Sigmoid colon (tissue), 7 donors: ENCODE results near the gene PIP4K2C. TPM values are rescaled to one million over a fixed set of nuclear protein-coding genes. Genes with fewer than 3 reads are reported as not detected.

Source experiments
- DNase-seq: peaks from one replicate; pipeline ENCODE4 v3.0.0-alpha.2; 2019
- H3K27ac ChIP-seq, 4 donors: fragments of 200-600 bp; sonication (generic); one replicate each; pipeline ENCODE4 v1.5.1; 2016 to 2019; ENCODE audit warnings: mild to moderate bottlenecking in 1 of 4
- H3K27me3 ChIP-seq, 3 donors: fragments of 200-600 bp; sonication (generic); one replicate each; pipeline ENCODE4 v1.5.1; 2019; ENCODE audit warnings: mild to moderate bottlenecking in 1 of 3
- H3K36me3 ChIP-seq, 4 donors: fragments of 200-600 bp; sonication (generic); one replicate each; pipeline ENCODE4 v1.5.1; 2016 to 2019
- H3K4me1 ChIP-seq, 4 donors: fragments of 200-600 bp; sonication (generic); one replicate each; pipeline ENCODE4 v1.5.1; 2017 to 2019
- H3K4me3 ChIP-seq, 4 donors: fragments of 200-600 bp; sonication (generic); one replicate each; pipeline ENCODE4 v1.5.1; 2017 to 2019; ENCODE audit warnings: mild to moderate bottlenecking in 2 of 4, moderate library complexity in 1 of 4
- H3K9me3 ChIP-seq, 4 donors: fragments of 200-600 bp in 3 of 4; sonication (generic) in 3 of 4; one replicate each; pipeline versions ENCODE4 v1.5.1 to v1.6.1; 2013 to 2019
- EP300 ChIP-seq, 4 donors: sonication (generic); formaldehyde crosslinking; IDR thresholded peaks; one replicate each; pipeline ENCODE4 v1.6.1; 2017; ENCODE audit warnings: antibody characterized with exemption in 4 of 4
- POLR2A ChIP-seq, 2 donors: fragments of 450-650 bp; IDR thresholded peaks; one replicate each; pipeline ENCODE4 v1.6.1; 2016; ENCODE audit warnings: antibody characterized with exemption in 2 of 2, mild to moderate bottlenecking in 2 of 2, moderate library complexity in 2 of 2
- POLR2AphosphoS5 ChIP-seq, 4 donors: sonication (generic); formaldehyde crosslinking; IDR thresholded peaks; one replicate each; pipeline ENCODE4 v1.6.1; 2017; ENCODE audit warnings: antibody characterized with exemption in 4 of 4
- WGBS, 2 donors: extraction: QIAGEN DNeasy Blood & Tissue Kit; methylation state at CpG; one replicate each; pipeline ENCODE4 v1.1.7; 2013; 5-methylcytosine and 5-hydroxymethylcytosine counted together
- intact Hi-C: fragments of 100-400 bp; cut with DNase I; formaldehyde crosslinking; loops from one replicate; pipeline ENCODE4 v1.15.1; 2023
- polyA plus RNA-seq, 3 donors: library from polyadenylated mRNA; stranded (reverse); fragments of 200-250 nt; gene quantifications; one replicate each; pipeline ENCODE4 v1.2.3, GENCODE V29; 2013
- total RNA-seq, 4 donors: library from RNA; depleted of rRNA; stranded (reverse); fragments of >200 nt; gene quantifications; one replicate each; pipeline ENCODE4 v1.1.0, GENCODE V29; 2016
- TF ChIP-seq, protein P1 (sequence below), 4 experiments: fragments of 450-650 bp in 3 of 4; fragments of 200-600 bp in 1 of 4; IDR thresholded peaks; one replicate each; pipeline ENCODE4 v1.5.1; 2016 to 2019; ENCODE audit warnings: antibody characterized with exemption in 4 of 4, mild to moderate bottlenecking in 3 of 4, moderate library complexity in 2 of 4
- donor health status: healthy with polysubstance abuse.
- donor health status: Bipolar disorder and iron deficiency.
- donor health status: healthy.

PIP4K2C gene
- total and polyA plus RNA-seq, 7 donors: 13.3 to 30.5 (median 21.0) TPM

DNA sequence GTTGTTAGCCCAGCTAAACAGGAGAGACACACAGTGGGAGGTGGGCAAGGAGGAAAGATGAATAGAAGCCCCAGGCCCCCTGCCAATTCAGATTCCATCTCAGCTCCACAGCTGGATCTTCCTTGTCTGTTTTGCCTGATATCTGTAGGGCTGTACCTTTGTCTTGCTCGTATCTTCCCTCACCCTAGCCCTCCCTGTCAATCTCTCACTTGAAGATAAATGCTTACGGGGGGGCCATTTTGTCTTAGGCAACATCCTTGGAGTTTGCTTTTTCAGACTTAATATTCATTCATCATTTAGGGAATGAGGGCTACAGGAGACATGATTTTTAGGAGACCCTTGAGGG, 38.7 kb upstream of the PIP4K2C start:
- no peak overlapping the region for H3K4me3 ChIP-seq
- peaks cover 0 to 14% (median 13%) of the 10 kb centered on the region in 4 donors for H3K4me1 ChIP-seq
- H3K27me3 ChIP-seq: peaks cover 5 to 23% (median 22%) of the 10 kb centered on the region in 3 donors
- H3K36me3 ChIP-seq: no peaks in the 10 kb centered on the region
- DNase-seq: no peak
- H3K9me3 ChIP-seq: no peaks in the 10 kb centered on the region
- TF ChIP-seq POLR2A (IDR thresholded peaks at IDR 0.05): no peak
- TF ChIP-seq, protein P1, sequence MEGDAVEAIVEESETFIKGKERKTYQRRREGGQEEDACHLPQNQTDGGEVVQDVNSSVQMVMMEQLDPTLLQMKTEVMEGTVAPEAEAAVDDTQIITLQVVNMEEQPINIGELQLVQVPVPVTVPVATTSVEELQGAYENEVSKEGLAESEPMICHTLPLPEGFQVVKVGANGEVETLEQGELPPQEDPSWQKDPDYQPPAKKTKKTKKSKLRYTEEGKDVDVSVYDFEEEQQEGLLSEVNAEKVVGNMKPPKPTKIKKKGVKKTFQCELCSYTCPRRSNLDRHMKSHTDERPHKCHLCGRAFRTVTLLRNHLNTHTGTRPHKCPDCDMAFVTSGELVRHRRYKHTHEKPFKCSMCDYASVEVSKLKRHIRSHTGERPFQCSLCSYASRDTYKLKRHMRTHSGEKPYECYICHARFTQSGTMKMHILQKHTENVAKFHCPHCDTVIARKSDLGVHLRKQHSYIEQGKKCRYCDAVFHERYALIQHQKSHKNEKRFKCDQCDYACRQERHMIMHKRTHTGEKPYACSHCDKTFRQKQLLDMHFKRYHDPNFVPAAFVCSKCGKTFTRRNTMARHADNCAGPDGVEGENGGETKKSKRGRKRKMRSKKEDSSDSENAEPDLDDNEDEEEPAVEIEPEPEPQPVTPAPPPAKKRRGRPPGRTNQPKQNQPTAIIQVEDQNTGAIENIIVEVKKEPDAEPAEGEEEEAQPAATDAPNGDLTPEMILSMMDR (IDR thresholded peaks at IDR 0.05): no peak
- TF ChIP-seq POLR2AphosphoS5 (IDR thresholded peaks at IDR 0.05): no peak
- no peak for TF ChIP-seq EP300 (IDR thresholded peaks at IDR 0.05)
- 75 to 84% methylated on average over 2 of the region's 2 CpGs for whole genome bisulfite sequencing, 2 donors
- no peak overlapping the region for H3K27ac ChIP-seq
- intact Hi-C loops: no loop called here

DNA sequence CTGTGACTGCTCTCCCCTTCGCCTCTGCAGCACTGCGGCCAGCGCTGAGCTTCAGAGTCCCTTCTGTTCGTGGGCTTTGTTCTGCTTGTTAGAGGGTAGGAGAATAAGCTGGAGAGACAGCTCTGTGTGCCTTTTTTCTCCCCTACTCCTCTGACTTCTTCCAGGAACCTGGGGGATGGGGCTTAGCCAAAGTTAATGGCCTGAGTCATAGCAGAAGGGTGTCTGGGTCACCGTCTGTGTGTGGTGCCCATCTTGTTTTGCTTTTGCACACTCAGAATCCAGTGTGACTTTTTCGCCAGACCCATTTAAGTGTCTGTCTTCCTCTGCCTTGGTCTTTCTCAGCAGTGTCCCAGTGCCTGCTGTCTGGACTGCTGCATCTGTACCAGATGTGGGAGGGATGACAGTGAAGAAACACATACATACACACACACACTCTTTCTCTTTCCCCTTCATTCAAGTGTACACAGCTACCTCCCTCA, 38.1 kb upstream of the PIP4K2C start:
- TF ChIP-seq POLR2A (IDR thresholded peaks at IDR 0.05): no peak
- TF ChIP-seq, protein P1 (IDR thresholded peaks at IDR 0.05): no peak
- no peak for TF ChIP-seq POLR2AphosphoS5 (IDR thresholded peaks at IDR 0.05)
- no peak for TF ChIP-seq EP300 (IDR thresholded peaks at IDR 0.05)
- H3K9me3 ChIP-seq: no peaks in the 10 kb centered on the region
- DNase-seq: no peak
- peaks cover 5 to 23% (median 22%) of the 10 kb centered on the region in 3 donors for H3K27me3 ChIP-seq
- H3K4me1 ChIP-seq: peaks cover 0 to 14% (median 12%) of the 10 kb centered on the region in 4 donors
- intact Hi-C loops: no loop called here
- H3K4me3 ChIP-seq: no peak overlapping the region
- H3K27ac ChIP-seq: no peak overlapping the region
- H3K36me3 ChIP-seq: no peaks in the 10 kb centered on the region
- WGBS, 2 donors: 61 to 70% methylated on average over 6 of the region's 6 CpGs

DNA sequence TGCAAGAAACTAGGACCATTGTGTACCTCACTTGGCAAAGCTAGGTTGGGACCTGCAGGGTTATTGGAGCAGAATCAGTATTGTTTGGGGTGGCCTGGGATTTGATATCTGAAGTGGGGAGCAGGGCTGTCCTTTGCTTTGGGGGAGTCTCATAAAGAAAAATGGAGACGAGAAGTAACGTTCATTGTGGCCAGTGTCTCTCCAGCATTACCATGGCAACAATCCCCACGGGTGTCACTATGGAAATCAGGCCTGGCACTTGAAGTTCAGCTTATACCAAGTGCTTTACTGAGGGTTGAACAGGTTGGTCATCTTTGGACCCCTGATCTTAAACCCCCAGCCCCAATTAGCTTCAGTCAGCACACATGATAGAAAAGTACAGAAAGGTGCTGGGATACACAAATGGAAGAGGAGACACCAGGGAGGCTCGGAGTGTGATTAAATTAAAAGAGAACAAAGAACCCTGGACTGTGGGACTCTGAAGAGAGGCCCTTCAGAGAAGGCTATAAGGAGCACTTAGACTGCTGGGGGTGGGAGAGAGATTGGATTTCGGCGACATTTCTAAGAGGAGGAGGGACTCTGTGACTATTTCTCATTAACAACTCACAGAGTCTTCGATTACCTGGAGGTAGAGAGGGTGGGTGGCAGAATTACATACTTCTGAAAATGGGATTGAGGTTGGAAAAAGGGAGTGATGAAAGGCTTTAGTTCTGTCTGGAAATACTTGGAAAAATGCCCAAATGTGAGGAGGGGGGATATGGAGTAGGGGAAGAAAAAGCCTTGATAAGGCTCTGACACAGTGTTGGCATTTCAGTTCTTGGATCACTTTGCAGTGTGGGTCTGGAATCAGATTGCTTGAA, 37.4 kb upstream of the PIP4K2C start:
- H3K4me3 ChIP-seq: no peak overlapping the region
- H3K27ac ChIP-seq: no peak overlapping the region
- no peak for DNase-seq
- H3K4me1 ChIP-seq: peaks cover 0 to 14% (median 12%) of the 10 kb centered on the region in 4 donors
- TF ChIP-seq EP300 (IDR thresholded peaks at IDR 0.05): no peak
- TF ChIP-seq, protein P1 (IDR thresholded peaks at IDR 0.05): no peak
- no peak for TF ChIP-seq POLR2AphosphoS5 (IDR thresholded peaks at IDR 0.05)
- no peak for TF ChIP-seq POLR2A (IDR thresholded peaks at IDR 0.05)
- 66 to 70% methylated on average over 7 of the region's 7 CpGs for WGBS, 2 donors
- H3K36me3 ChIP-seq: no peaks in the 10 kb centered on the region
- H3K9me3 ChIP-seq: no peaks in the 10 kb centered on the region
- intact Hi-C loops: no loop called here
- H3K27me3 ChIP-seq: peaks cover 5 to 23% (median 21%) of the 10 kb centered on the region in 3 donors

DNA sequence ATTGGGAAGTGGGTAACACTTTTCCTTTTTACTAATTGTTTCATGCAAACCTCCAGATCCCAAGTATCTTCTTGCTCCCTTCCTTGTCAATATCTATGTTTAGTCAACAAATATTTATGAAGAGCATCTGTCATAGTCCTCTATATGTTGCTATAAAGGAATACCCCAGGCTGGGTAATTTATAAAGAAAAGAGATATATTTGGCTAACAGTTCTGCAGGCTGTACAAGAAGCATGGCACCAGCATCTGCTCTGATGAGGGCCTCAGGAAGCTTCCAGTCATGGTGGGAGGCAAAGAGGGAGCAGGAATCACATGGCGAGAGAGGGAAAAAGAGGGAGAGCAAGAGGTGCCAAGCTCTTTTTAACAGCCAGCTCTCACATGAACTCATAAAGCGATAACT, 36.5 kb upstream of the PIP4K2C start:
- TF ChIP-seq POLR2AphosphoS5 (IDR thresholded peaks at IDR 0.05): no peak
- TF ChIP-seq, protein P1 (IDR thresholded peaks at IDR 0.05): no peak
- TF ChIP-seq POLR2A (IDR thresholded peaks at IDR 0.05): no peak
- no peak for TF ChIP-seq EP300 (IDR thresholded peaks at IDR 0.05)
- intact Hi-C loops: no loop called here
- H3K27me3 ChIP-seq: peaks cover 5 to 16% (median 14%) of the 10 kb centered on the region in 3 donors
- WGBS, 2 donors: 87 to 93% methylated on average over 2 of the region's 2 CpGs
- H3K36me3 ChIP-seq: no peaks in the 10 kb centered on the region
- no peaks in the 10 kb centered on the region for H3K9me3 ChIP-seq
- peaks cover 0 to 12% (median 11%) of the 10 kb centered on the region in 4 donors for H3K4me1 ChIP-seq
- H3K27ac ChIP-seq: no peak overlapping the region
- DNase-seq: no peak
- H3K4me3 ChIP-seq: no peak overlapping the region
